Lower leg skin (tissue), 3 donors: ENCODE data around the gene SLC6A13.

Experiments used
- POLR2A ChIP-seq, 2 donors: fragments of 450-650 bp; IDR thresholded peaks; one replicate each; pipeline ENCODE4 v1.6.1; 2016 to 2017; ENCODE audit warnings: antibody characterized with exemption in 2 of 2, mild to moderate bottlenecking in 1 of 2, moderate library complexity in 1 of 2
- TF ChIP-seq, protein P1 (sequence below), 3 donors: fragments of 450-650 bp; IDR thresholded peaks; one replicate each; pipeline ENCODE4 v1.5.1; 2016; ENCODE audit warnings: antibody characterized with exemption in 3 of 3, mild to moderate bottlenecking in 3 of 3, moderate library complexity in 2 of 3

GRCh38 chr12:197911-198695 lies 64.5 kb downstream of the SLC6A13 start:
- TF ChIP-seq, protein P1, sequence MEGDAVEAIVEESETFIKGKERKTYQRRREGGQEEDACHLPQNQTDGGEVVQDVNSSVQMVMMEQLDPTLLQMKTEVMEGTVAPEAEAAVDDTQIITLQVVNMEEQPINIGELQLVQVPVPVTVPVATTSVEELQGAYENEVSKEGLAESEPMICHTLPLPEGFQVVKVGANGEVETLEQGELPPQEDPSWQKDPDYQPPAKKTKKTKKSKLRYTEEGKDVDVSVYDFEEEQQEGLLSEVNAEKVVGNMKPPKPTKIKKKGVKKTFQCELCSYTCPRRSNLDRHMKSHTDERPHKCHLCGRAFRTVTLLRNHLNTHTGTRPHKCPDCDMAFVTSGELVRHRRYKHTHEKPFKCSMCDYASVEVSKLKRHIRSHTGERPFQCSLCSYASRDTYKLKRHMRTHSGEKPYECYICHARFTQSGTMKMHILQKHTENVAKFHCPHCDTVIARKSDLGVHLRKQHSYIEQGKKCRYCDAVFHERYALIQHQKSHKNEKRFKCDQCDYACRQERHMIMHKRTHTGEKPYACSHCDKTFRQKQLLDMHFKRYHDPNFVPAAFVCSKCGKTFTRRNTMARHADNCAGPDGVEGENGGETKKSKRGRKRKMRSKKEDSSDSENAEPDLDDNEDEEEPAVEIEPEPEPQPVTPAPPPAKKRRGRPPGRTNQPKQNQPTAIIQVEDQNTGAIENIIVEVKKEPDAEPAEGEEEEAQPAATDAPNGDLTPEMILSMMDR (IDR thresholded peaks at IDR 0.05), result no peak
- no peak for TF ChIP-seq POLR2A (IDR thresholded peaks at IDR 0.05)
